ENCODE measurements around the gene SLC25A29.
"Not testable (repeated sequence)": the region's sequence is repeated elsewhere in the genome, so short reads cannot be mapped to it uniquely, and the experiment has no call there.

SLC25A29 gene

DNA sequence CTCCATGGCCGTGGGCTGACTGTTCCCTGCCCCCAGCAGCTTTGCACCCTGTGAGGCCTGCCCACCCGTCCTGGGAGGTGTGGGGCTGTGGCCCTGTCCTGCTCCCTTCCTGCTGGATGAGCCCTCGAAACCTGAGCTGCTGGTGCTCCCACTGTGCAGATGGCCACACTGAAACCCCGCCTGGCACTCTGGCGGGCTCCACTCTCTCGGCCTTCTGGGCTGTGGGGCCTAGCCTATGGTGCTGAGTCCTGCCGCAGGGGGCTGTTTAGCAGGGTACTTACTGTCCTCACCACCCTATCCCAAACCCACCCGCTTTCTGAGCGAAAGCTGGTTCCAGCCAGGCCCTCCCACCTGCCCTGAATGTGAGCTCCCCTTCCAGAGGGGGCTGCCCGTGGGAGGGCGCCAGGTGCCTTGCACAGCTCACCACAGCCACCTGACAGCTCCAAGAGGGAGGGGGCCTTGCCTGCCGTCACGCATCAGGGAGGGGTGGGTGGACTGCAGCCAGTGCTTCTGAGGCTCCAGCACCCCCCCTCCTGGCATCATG, 24.2 kb upstream of the SLC25A29 start:
- DNase-seq: no peak

- no peak for DNase-seq
Observed at GRCh38 chr14:100330007-100330344, 23.7 kb upstream of the SLC25A29 start.

GRCh38 chr14:100329233-100330006, 23.2 kb upstream of the SLC25A29 start:
- no peak for DNase-seq

GRCh38 chr14:100328495-100329163, 22.4 kb upstream of the SLC25A29 start:
- no peak for DNase-seq

- DNase-seq: no peak
Observed at GRCh38 chr14:100327128-100327527, 20.9 kb upstream of the SLC25A29 start.

- DNase-seq: no peak
Observed at GRCh38 chr14:100325958-100326357, 19.7 kb upstream of the SLC25A29 start.

GRCh38 chr14:100325231-100325632, 19.0 kb upstream of the SLC25A29 start:
- no peak for DNase-seq

- no peak for DNase-seq
Observed at GRCh38 chr14:100323942-100324307, 17.7 kb upstream of the SLC25A29 start.

GRCh38 chr14:100323121-100323941, 17.1 kb upstream of the SLC25A29 start, which contains the start of gene SLC25A47:
Gene SLC25A47, plus strand, starts transcription at chr14:100323339. Its CDS starts 76 bp downstream, at chr14:100323415.
- no peak for DNase-seq

DNA sequence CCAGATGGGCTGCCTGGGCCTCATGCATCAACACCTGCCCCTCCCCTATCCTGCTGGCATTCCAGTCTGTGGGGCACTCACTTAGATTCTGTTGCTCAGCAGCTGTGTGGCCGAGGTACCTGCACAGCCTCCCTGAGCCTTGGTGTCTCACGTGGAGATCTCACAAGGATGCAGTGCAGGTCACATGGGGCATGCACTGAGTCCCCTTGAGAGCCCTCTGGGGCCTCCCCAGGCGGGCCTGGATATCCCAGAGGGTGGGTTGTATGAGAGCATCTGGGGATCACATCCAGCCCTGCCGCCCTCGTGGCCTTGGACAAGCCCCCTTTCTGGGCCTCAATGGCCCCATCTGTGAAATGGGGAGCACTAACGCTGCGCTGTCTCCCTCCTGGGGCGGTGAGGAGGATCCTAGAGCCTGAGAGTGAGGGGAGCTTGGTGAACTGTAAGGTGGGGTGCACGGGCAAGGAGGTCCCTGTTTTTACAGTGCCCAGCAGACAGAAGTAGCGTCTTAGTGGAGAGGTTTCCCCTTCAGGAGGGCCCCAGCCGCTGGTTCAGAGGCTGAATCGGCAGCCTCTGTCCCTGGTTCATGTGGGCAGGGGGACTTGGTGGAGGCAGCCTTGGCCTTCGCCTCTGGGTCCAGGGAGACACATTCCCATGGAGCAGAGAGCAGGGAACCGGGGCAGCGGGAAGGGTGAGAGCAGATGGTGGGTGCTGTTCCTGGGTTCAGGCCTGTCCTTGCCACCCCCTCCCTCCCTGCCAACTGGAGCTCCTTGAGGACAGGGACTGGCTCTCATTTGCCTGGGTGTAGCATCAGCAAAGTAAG, 16.1 kb upstream of the SLC25A29 start:
- DNase-seq: no peak

DNA sequence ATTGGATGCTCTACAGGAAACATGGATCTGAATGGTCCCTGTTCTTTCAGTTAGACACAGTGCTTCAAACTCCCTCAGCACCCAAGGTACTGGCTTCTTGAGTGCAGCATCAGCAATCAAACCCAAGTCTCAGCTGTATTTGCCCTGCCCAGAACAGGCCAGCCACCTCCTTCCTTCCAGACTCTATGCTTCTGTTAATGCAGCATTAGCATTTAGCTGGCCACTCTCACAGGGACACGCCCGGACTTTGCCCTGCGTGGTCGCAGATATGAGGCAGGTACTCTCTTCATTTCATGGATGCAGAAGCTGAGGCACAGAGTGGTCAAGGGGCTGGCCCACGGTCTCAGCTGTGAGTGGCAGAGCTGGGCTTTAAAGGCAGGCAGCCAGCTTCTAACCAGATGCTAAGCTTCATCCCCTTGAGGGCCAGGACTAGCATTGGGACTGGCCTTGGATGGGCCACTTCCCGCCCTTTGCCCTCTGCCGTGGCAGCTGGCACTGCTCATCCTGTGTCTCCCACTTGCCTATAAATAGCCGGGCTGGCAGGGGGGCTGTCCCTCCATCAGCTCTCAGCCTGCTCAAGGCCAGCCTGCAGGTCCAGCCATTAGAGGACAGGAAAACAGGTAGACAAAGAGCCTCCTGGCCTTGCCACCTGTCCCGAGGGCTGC, 15.4 kb upstream of the SLC25A29 start:
- no peak for DNase-seq

GRCh38 chr14:100320157-100320856, 14.1 kb upstream of the SLC25A29 start:
- DNase-seq: no peak

- peak; percentile 86 for DNase-seq
Observed at GRCh38 chr14:100317912-100318808, 11.9 kb upstream of the SLC25A29 start.

- DNase-seq: no peak
Observed at GRCh38 chr14:100317389-100317788, 11.1 kb upstream of the SLC25A29 start.

GRCh38 chr14:100314724-100315123, 8.5 kb upstream of the SLC25A29 start:
- no peak for DNase-seq

DNA sequence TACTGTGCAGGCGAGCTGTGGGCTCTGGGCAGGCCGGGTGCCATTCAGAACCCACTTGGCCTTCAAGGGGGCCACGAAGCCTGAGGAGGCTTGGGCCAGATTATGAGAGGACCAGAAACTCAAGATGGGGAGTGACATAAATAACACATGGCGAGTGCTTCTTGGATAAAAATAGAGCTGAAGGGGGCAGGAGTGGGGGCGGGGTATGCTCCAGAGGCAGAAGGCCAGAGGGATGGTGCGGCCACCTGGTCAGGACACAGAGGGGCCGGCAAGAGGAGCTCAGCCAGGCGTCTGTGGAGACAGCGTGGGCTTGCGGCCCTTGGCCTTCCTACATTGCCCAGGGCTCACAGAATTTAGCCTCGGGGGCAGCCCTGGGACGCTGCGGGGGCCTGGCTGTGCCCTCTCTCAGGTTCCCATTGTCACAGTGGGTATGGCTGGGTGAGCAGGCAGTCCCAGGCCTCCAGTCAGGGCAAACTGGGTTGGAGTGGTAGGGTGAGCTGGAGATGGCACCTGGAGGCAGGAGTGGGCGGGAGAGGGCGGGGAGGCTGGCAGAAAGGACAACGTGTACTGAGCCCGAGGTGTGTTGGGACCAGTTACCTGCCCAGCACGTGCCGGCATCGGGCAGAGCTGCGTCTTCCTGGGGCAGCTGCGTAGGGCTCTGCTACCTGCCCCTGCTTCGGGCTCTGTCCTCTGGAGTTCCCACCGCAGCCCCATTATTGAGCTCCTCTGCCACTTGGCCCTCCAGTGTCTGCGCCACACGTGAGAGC, 7.4 kb upstream of the SLC25A29 start:
- no peak for DNase-seq

- DNase-seq: no peak
Observed at GRCh38 chr14:100312877-100313400, 6.7 kb upstream of the SLC25A29 start.

- DNase-seq: not testable (repeated sequence)
Observed at GRCh38 chr14:100312110-100312876, 6.0 kb upstream of the SLC25A29 start.
